Glomerular visceral epithelial cell (primary cell): ENCODE measurements around the gene ZNF358.
A peak's percentile ranks its signal among the peaks of the same experiment; 100 is the strongest.

Experiments used
- DNase-seq: peaks from one replicate; pipeline ENCODE4 v3.0.0-alpha.2; 2016; ENCODE audit errors: extremely low spot score

The ZNF358 gene

DNA sequence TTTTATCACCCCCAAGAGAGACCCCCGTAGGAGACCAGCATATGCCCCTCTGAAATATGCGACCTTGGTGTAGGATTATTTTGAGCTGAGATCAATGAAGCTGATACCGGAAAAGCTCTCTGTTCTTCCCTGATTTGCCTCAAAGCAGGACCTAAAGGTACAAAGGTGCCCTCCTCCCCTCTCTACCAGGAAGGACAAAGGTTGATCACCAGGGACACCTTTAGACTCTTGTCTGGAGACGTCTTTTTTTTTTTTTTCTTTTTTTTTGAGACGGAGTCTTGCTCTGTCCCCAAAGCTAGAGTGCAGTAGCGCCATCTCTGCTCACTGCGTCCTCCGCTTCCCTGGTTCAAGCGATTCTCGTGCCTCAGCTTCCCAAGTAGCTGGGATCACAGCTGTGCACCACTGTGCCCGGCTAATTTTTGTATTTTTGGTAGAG is 26.3 kb upstream of the ZNF358 start:
- DNase-seq: no peak

DNA sequence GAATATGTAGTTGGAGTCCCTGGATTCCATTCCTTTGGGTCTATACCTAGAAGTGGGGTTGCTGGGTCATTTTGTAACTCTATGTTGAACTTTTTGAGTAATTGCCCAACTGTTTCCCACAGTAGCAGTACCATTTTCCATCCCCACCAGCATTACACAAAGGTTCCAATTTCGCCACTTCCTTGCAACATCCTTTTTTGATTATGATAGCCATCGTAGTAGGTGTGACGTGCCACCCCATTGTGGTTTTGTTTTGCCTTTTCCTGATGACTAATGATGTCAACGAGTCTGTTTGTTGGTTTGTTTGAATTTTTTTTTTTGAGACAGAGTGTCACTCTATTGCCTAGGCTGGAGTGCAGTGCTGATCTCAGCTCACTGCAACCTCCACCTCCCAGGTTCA is 23.8 kb upstream of the ZNF358 start:
- no peak for DNase-seq

- no peak for DNase-seq
Measured at GRCh38 chr19:7492558-7492957, 23.3 kb upstream of the ZNF358 start.

- peak; percentile 15 for DNase-seq
Measured at GRCh38 chr19:7494416-7495098, 21.3 kb upstream of the ZNF358 start.

DNA sequence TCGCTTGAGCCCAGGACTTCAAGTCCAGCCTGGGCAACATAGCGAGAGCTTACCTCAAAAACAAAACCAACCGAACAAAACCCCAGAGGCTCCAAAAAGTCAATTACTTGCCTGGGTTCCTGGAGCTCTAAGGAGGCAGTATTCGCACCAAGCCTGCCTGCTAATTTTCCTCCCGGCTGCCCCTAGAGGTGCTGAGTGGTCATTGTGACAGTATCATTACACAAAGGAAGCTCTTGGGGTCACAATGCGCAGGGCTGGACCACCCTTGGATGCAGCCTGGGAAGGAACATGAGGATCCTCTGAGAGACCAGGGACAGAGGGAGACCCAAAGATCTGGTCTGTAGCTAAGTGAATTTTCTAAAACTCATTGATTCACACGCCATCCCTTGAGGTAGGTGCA is 18.6 kb upstream of the ZNF358 start:
- peak; percentile 15 for DNase-seq

DNA sequence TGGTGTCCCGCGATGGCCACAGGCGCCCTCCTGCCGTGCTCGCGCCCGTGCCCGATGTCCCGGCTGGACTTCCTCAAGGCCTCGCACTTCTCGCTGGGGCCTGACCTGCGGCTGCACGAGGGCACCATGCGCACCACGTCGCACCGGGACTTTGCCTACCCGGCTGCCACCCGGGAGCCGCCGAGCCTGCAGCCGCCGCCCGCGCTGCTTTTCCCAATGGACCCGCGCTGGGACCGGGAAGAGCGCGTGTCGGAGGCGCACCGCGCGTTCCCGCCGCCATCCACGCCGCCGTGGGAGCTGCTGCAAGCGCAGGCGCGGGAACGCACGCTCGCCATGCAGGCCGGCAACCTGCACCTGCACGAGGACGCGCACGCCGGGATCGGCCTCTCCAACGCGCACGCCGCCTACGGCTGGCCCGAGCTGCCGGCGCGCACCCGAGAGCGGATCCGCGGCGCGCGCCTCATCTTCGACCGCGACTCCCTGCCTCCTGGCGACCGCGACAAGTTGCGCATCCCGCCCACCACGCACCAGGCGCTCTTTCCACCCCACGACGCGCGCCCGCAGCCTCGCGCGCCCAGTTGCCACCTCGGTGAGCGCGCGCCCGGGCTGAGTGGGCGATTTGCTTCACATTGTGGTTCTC is 15.0 kb upstream of the ZNF358 start:
- DNase-seq: peak; percentile 40

- no peak for DNase-seq
Measured at GRCh38 chr19:7502552-7502951, 13.4 kb upstream of the ZNF358 start.

- DNase-seq: no peak
Measured at GRCh38 chr19:7504684-7505083, 11.2 kb upstream of the ZNF358 start.

DNA sequence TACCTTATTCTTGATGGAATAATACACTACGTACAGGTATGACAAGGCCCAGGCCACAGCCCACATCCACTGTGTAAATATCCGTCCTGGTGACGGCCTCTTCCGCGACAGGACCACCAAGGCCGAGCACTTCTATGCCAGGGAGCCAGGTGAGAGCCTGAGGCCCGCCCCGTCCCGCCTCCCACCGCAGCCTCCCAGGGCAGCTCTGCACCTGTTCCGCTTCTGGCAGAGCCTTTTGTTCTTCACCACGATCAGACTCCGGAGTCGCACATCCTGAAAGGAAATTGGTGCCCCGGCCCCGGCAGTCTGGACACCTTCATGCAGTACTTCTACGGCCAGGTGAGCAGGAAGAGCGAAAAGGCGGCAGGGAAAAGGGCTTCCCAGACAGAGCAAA is 10.6 kb upstream of the ZNF358 start:
- DNase-seq: no peak

DNA sequence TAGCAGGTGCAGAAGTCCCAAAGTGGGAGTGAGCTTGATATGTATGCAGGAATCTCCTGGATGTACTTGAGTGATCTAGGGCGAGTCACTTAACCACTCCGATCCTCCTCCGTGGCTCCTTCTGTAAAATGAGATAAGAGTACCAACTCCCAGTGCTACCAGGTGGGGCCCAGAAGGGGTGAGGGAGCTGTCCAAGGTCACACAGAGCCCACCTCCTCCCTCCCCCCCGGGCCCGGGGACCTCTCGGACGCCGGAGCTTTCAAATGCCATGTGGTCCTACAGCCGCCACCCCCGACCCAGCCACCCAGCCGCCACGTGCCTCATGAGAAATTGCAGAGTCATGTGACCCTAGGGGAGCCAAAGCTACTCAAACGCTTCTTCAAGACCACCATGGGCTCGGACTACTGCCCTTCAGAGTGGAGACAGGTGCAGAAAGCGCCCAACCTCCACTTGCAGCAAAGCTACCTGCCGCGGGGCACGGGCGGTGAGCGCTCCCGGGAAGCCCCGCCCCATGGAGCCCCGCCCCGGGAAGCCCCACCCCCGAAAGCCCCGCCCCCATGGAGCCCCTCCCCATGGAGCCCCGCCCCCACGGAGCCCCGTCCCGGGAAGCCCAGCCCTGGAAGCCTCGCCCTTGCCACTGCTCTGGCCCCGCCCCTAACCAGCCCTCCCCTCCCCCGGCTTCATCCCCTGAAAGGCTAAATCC is 10.1 kb upstream of the ZNF358 start:
- DNase-seq: peak; percentile 26

GRCh38 chr19:7506385-7507328 is 9.2 kb upstream of the ZNF358 start:
- peak; percentile 61 for DNase-seq

DNA sequence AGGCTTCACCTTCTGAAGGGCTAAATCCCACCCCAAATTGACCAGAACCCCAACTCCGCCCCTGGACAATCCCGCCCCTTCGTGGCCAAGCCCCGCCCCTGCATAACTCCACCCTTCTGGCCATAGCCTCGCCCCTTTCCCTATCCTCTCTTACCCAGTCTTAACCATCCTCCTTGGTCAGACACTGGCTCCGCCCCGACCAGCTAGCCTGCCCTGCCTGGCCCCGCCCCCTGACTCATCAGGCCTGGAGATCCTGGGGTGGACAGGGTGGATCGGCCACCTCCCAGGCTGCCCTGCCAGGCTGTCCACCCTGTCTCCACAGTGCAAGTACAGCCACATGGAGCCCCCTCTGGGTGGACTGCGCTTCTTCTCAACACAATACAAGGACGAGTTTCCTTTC is 8.0 kb upstream of the ZNF358 start:
- DNase-seq: peak; percentile 79

DNA sequence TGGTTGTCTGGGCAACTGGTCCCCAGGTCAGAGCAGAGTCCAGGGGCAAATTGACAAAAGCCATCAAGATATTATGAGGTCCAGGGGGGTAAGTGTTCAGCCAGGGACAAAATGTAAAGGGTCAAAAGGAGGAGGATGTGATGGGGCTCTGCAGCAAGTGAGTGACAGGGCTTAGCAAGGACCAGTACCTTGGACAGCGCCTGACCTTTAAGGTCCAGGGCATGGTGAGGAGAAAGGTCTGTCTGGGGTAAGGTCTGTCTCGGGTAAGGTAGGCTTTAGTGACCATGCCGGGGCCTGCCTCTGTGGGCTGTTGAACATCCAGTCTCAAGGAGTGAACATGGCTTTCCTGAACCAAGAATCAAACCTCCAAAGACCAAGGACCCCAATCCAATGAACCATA is 6.3 kb upstream of the ZNF358 start:
- no peak for DNase-seq

DNA sequence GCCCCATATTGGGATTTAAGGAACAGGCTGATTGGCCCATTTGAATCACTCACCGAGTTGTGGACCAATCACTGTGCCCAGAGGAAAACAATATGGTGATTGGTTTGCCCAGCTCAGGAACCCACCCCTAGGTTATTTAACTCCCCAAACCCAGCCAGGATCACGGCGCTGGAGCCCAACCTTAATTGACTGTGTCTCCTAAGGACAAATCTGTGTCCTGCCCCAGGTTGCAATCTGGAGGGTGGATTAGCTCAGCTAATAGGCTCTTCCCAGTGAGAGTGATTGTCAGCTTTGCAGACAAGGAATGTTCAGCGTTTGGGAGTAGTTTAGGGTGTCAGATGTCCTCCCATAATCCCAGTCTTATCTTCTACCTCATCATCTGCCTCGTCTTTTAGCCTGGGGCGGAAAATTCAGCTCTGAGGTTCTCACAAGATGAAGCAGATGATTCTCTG is 3.5 kb upstream of the ZNF358 start:
- DNase-seq: no peak

DNA sequence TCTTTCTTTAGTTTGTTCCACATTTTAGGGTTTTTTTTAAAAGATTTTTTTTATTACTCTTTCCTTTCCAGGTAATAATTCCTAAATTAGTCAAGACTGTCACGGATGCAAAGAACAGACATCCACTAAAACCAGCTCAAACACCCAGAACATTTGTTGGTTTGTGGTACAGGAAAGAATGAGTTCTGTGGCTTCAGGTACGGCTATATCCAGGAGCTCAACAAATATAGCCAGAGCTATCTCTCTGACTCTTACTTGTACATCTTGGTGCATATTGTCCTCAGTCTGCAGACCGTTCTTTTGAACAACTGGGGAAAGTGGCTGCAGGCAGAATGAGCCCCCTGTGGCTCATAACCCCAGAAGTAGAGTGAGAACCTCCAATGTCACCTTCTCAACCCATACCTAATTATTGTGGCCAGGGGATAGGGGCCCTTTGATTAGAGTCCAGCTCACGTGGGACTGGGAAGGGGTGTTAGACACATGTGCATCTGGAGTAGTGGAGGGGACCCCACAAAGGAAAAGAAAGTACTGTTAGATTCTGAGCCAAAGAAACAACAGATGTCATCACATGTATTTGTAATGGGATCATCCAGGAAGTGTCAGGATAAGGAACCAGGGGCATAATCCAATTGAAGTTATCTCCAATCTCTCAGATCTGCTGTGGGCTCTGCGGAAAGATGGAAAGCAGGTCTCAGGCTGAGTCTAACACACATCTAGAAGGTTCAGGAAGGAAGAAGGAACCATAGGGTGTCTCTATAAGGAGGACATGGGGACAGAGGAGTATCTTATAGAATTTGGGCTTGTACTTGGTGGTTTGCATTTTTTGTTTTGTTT is 1.9 kb upstream of the ZNF358 start:
- no peak for DNase-seq

- no peak for DNase-seq
Measured at GRCh38 chr19:7515110-7515644, 726 bp upstream of the ZNF358 start.

DNA sequence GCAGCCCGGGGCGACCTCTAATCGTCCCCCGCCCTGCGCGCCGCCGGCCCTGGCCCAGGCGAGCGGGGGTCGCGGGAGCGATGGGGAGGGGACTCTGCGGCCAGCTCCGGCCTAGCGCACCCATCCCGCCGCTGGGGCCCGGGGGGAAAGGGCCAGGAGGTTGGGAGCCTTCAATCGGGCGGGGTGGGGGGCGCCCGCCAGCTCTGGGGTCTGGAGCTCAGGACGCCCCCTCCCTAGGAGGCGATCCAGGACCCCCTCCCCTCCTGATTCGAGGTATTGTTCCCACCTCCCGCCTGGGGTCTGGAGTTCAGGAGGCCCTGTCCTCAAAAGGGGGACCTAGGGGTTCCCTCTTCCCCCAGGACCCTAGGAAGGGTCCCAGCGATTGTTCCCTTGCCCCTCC is 430 bp downstream of the ZNF358 start:
- no peak for DNase-seq

DNA sequence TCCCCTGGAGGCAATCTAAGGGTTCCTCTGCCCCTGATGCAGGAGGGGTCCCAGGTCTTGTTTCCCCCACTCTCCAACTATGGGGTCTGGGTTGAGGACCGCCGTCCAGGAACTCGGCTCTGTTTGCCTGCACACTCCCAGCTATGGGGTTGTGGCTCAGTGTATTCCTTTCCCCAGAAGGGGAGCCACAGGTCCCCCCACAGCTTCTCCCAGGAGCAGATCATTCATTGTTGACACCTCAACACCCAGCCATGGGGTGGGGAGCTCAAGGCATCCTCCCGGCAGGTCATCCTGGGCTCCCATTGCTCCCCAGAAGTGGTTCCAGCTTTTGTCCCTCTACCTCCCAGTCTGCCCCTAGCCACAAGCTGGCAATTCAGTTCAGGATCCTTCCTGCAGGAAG is 975 bp downstream of the ZNF358 start:
- no peak for DNase-seq

GRCh38 chr19:7519361-7520130 is 3.6 kb downstream of the ZNF358 start:
- no peak for DNase-seq
